ENCODE results near the gene PIP5K1C. TPM values are rescaled to one million over a fixed set of nuclear protein-coding genes. Genes with fewer than 3 reads are reported as not detected.

Gene PIP5K1C
- total and polyA plus RNA-seq, 9 donors, result 8.4 to 30.0 (median 23.9) TPM

GRCh38 chr19:3684817-3685410, 15.4 kb downstream of the PIP5K1C start:
- H3K36me3 ChIP-seq (ENCODE audit: control insufficient read depth, insufficient read depth, low read length), result peaks cover 15% of the 10 kb centered on the region
- H3K9me3 ChIP-seq (replicated peaks; ENCODE audit: control insufficient read depth, low read depth, low read length), result peaks cover 9% of the 10 kb centered on the region
- no peak overlapping the region for H3K27ac ChIP-seq (ENCODE audit: low read length)
- WGBS (ENCODE audit: insufficient coverage), result 100% methylated on average over 2 of the region's 8 CpGs
- H3K4me1 ChIP-seq (ENCODE audit: control insufficient read depth, insufficient read depth, low read length), result peaks cover 15% of the 10 kb centered on the region
- no peaks in the 10 kb centered on the region for H3K27me3 ChIP-seq (ENCODE audit: control insufficient read depth, insufficient read depth, low read length)
- no peak overlapping the region for H3K4me3 ChIP-seq (ENCODE audit: low read length)
- DNase-seq, result no peak

DNA sequence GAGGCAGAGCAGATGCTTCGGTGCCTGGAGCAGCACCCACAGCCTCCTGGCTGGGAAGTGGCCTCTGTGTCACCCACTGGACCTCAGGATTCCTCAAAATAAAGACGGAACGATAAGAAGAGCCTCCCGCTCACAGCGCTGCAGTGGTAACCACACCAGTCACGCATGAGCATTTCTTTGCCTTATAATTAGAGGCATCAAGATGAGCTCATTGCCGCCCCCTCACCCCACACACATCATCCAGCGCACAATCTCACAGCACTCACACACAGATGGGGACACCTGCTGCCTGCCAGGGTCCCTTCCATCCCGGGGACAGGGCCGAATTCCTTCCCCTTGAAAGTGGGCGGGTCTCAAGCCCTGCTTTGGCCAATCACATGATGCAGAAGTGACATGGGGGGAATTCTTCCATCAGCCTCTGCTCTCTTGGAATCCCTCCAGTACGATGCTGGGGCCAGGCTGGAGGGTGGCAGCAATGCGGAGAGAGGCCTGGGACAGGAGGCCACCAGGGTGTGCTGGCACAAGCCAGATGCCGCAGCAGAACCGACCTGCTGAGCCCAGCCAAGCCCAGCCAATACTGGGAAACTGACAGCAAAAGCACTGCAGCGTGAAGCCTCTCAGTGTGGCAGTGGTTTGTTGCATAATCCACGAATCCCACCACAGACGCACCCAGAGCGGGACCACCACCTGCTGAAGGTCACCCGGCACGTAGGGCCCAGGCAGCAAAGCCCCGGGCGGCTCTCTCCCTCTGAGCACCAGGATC, 16.0 kb downstream of the PIP5K1C start:
- H3K4me1 ChIP-seq (ENCODE audit: control insufficient read depth, insufficient read depth, low read length), result peaks cover 15% of the 10 kb centered on the region
- H3K27ac ChIP-seq (ENCODE audit: low read length), result no peak overlapping the region
- DNase-seq, result no peak
- H3K4me3 ChIP-seq (ENCODE audit: low read length), result no peak overlapping the region
- H3K27me3 ChIP-seq (ENCODE audit: control insufficient read depth, insufficient read depth, low read length), result no peaks in the 10 kb centered on the region
- H3K36me3 ChIP-seq (ENCODE audit: control insufficient read depth, insufficient read depth, low read length), result peaks cover 15% of the 10 kb centered on the region
- 82% methylated on average over 21 of the region's 23 CpGs for WGBS (ENCODE audit: insufficient coverage)
- H3K9me3 ChIP-seq (replicated peaks; ENCODE audit: control insufficient read depth, low read depth, low read length), result peaks cover 9% of the 10 kb centered on the region

- 62% methylated on average over 20 of the region's 26 CpGs for WGBS (ENCODE audit: insufficient coverage)
- Histone ChIP-seq H3K4me3 (ENCODE audit: low read length) (no peak overlapping the region), H3K4me1 (ENCODE audit: control insufficient read depth, insufficient read depth, low read length) (peaks cover 15% of the 10 kb centered on the region), H3K27me3 (ENCODE audit: control insufficient read depth, insufficient read depth, low read length) (no peaks in the 10 kb centered on the region), H3K27ac (ENCODE audit: low read length) (no peak overlapping the region), H3K9me3 (replicated peaks; ENCODE audit: control insufficient read depth, low read depth, low read length) (peaks cover 9% of the 10 kb centered on the region), H3K36me3 (ENCODE audit: control insufficient read depth, insufficient read depth, low read length) (peaks cover 13% of the 10 kb centered on the region)
- DNase-seq, result no peak
Observed at GRCh38 chr19:3683405-3684053, 16.7 kb downstream of the PIP5K1C start.

DNA sequence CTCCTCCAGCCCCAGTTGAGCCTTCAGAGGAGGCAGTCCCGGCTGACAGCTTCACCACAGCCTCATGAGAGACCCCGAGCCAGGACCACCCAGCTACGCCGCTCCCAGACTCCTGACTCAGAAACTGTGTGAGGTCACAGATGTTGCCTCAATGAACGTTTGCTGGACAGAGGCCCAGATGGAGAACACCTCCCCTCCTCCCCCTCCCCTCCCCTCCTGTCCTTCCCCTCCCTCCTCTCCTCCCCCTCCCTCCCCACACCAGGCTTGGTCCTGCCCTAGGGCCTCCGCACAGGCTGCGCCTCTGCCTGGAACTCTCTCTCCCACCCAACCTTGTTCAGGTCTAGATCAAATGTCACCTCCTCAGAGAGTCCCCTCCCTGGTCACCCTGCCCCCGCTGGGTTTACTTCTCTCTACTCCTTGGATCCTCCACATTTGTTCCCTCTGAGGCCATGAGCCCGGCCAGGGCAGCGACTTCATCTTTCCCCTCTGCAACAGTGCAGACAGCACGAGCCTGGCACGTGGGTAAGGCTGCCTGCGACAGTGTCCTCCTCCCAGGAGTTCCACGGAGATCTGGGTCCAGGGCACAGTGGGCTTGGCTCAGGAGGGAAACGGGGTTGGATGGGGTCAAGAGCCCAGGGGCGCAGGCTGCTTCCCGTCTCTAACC, 17.4 kb downstream of the PIP5K1C start:
- Histone ChIP-seq H3K4me3 (ENCODE audit: low read length) (no peak overlapping the region), H3K4me1 (ENCODE audit: control insufficient read depth, insufficient read depth, low read length) (peaks cover 9% of the 10 kb centered on the region), H3K9me3 (replicated peaks; ENCODE audit: control insufficient read depth, low read depth, low read length) (peaks cover 9% of the 10 kb centered on the region), H3K27ac (ENCODE audit: low read length) (no peak overlapping the region), H3K36me3 (ENCODE audit: control insufficient read depth, insufficient read depth, low read length) (peaks cover 13% of the 10 kb centered on the region), H3K27me3 (ENCODE audit: control insufficient read depth, insufficient read depth, low read length) (no peaks in the 10 kb centered on the region)
- peak; percentile 74 for DNase-seq
- 49% methylated on average over 15 of the region's 17 CpGs for WGBS (ENCODE audit: insufficient coverage)

- Histone ChIP-seq H3K9me3 (replicated peaks; ENCODE audit: control insufficient read depth, low read depth, low read length) (peaks cover 9% of the 10 kb centered on the region), H3K27ac (ENCODE audit: low read length) (no peak overlapping the region)
Observed at GRCh38 chr19:3682286-3682685, 18.0 kb downstream of the PIP5K1C start.

DNA sequence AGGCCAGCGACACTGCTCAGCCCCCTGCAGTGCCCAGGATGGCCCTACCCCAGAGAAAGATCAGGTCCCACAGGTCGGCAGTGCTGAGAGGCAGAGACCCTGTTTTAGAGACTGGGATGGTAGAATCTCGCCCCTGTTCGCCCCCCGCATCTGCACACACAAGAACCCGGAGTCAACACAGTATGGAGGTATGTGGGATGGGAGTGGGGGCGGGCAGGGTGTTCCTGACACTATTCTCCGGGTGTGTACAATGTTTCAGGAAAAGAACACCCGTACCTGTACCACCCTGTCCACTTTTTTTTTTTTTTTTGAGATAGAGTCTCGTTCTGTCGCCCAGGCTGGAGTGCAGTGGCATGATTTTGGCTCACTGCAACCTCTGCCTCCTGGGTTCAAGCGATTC, 19.3 kb downstream of the PIP5K1C start:
- Histone ChIP-seq H3K9me3 (replicated peaks; ENCODE audit: control insufficient read depth, low read depth, low read length) (peaks cover 9% of the 10 kb centered on the region), H3K4me1 (ENCODE audit: control insufficient read depth, insufficient read depth, low read length) (peaks cover 9% of the 10 kb centered on the region), H3K36me3 (ENCODE audit: control insufficient read depth, insufficient read depth, low read length) (peaks cover 13% of the 10 kb centered on the region), H3K27me3 (ENCODE audit: control insufficient read depth, insufficient read depth, low read length) (no peaks in the 10 kb centered on the region), H3K4me3 (ENCODE audit: low read length) (no peak overlapping the region), H3K27ac (ENCODE audit: low read length) (no peak overlapping the region)
- no peak for DNase-seq
- 98% methylated on average over 6 of the region's 12 CpGs for whole genome bisulfite sequencing (ENCODE audit: insufficient coverage)

More at GRCh38 chr19:3682286-3682685, 18.0 kb downstream of the PIP5K1C start:
- H3K4me1 ChIP-seq (ENCODE audit: control insufficient read depth, insufficient read depth, low read length), result peaks cover 9% of the 10 kb centered on the region
- H3K36me3 ChIP-seq (ENCODE audit: control insufficient read depth, insufficient read depth, low read length), result peaks cover 13% of the 10 kb centered on the region
- H3K4me3 ChIP-seq (ENCODE audit: low read length), result no peak overlapping the region
- no peaks in the 10 kb centered on the region for H3K27me3 ChIP-seq (ENCODE audit: control insufficient read depth, insufficient read depth, low read length)
- WGBS (ENCODE audit: insufficient coverage), result 100% methylated on average over 1 of the region's 10 CpGs
- no peak for DNase-seq

GRCh38 chr19:3679581-3679980, 20.7 kb downstream of the PIP5K1C start:
- no peak for DNase-seq
- no peak overlapping the region for H3K27ac ChIP-seq (ENCODE audit: low read length)
- peaks cover 9% of the 10 kb centered on the region for H3K4me1 ChIP-seq (ENCODE audit: control insufficient read depth, insufficient read depth, low read length)
- no peak overlapping the region for H3K4me3 ChIP-seq (ENCODE audit: low read length)
- peaks cover 12% of the 10 kb centered on the region for H3K36me3 ChIP-seq (ENCODE audit: control insufficient read depth, insufficient read depth, low read length)
- 87% methylated on average over 10 of the region's 13 CpGs for WGBS (ENCODE audit: insufficient coverage)
- no peaks in the 10 kb centered on the region for H3K27me3 ChIP-seq (ENCODE audit: control insufficient read depth, insufficient read depth, low read length)
- H3K9me3 ChIP-seq (replicated peaks; ENCODE audit: control insufficient read depth, low read depth, low read length), result peaks cover 5% of the 10 kb centered on the region

DNA sequence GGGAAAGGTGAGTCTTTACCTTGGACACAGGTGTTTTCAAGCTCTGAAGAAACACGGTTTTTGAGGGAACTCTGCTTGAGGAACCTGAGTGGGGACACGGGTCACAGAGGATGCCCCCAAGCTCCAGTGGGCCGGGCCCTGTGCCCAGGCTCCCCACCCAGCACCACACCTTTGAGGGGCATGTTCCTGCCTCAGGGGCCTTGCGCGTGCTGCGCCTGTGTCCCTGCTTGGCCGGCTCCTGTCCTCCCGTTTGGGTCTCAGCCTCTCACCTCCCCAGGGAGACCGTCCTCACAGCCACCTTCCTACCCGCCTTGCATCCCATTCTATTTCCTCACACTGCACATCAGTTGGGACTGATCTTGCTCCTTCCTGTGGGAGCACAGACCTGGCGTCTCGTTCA, 21.1 kb downstream of the PIP5K1C start:
- no peak overlapping the region for H3K27ac ChIP-seq (ENCODE audit: low read length)
- H3K9me3 ChIP-seq (replicated peaks; ENCODE audit: control insufficient read depth, low read depth, low read length), result peaks cover under 1% of the 10 kb centered on the region
- H3K4me1 ChIP-seq (ENCODE audit: control insufficient read depth, insufficient read depth, low read length), result peaks cover 9% of the 10 kb centered on the region
- H3K4me3 ChIP-seq (ENCODE audit: low read length), result no peak overlapping the region
- no peak for DNase-seq
- WGBS (ENCODE audit: insufficient coverage), result 86% methylated on average over 11 of the region's 12 CpGs
- H3K27me3 ChIP-seq (ENCODE audit: control insufficient read depth, insufficient read depth, low read length), result no peaks in the 10 kb centered on the region
- peaks cover 10% of the 10 kb centered on the region for H3K36me3 ChIP-seq (ENCODE audit: control insufficient read depth, insufficient read depth, low read length)

GRCh38 chr19:3678188-3678587, 22.1 kb downstream of the PIP5K1C start:
- no peaks in the 10 kb centered on the region for H3K27me3 ChIP-seq (ENCODE audit: control insufficient read depth, insufficient read depth, low read length)
- peaks cover 4% of the 10 kb centered on the region for H3K4me1 ChIP-seq (ENCODE audit: control insufficient read depth, insufficient read depth, low read length)
- no peak for DNase-seq
- no peak overlapping the region for H3K27ac ChIP-seq (ENCODE audit: low read length)
- H3K4me3 ChIP-seq (ENCODE audit: low read length), result no peak overlapping the region
- peaks cover 5% of the 10 kb centered on the region for H3K9me3 ChIP-seq (replicated peaks; ENCODE audit: control insufficient read depth, low read depth, low read length)
- H3K36me3 ChIP-seq (ENCODE audit: control insufficient read depth, insufficient read depth, low read length), result peaks cover 13% of the 10 kb centered on the region
- WGBS (ENCODE audit: insufficient coverage), result 100% methylated on average over 3 of the region's 3 CpGs
